ENCODE data around the gene PLCL1. TPM values are rescaled to one million over a fixed set of nuclear protein-coding genes. Genes with fewer than 3 reads are reported as not detected.

Gene PLCL1
- 13.6 TPM for total RNA-seq (ENCODE audit: unreplicated experiment)
- long read RNA-seq, full-length matches to known transcripts = 1 of 2 reads
- long read RNA-seq, partial matches to known transcripts = 0 of 2 reads
- long read RNA-seq, other reads (novel, unspliced or antisense) = 1 of 2 reads

DNA sequence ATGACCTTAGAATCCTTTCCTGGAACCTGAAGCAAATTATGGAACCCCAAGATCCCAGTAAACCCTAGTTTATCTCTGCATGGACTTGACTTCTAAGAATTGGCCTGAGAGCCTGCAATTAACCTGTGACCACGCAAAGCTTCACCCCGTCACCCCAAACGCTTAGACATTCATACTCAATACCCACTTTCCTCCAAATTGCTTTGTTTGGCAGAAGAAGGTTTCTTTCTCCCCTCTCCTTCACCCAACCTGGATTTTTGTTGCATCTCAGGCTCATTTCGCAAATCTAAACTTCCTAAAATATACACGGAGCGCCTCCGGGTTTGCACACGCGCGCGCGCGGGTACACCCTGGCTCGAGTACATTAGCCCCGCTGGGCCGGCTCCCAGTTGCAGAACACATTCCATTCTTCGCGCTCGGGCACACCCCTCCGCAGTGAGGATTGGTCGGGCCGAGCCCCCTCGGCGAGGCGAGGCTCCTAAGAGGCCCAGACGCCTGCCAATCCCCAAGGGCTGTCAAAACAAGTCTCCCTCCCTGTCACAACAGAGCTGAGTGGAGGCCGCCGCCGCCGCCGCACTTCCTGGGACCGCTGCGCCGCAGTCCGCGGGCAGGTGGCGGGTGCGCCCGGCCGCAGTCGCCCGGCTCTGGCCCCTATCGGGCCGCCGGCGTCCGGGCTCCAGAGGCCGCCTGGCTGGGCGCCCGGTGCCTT lies at the start of gene PLCL1:
Gene PLCL1, plus strand, starts transcription at position 545 of the 709 bp plus-strand sequence.
- no peak for TF ChIP-seq CTCF (IDR thresholded peaks at IDR 0.05; ENCODE audit: unreplicated experiment)
- H3K36me3 Mint-ChIP-seq (ENCODE audit: low read depth, unreplicated experiment) = no peaks in the 10 kb centered on the region
- peak within 1 kb of the TSS; percentile 94 for H3K4me3 Mint-ChIP-seq (ENCODE audit: unreplicated experiment)
- DNase-seq (ENCODE audit: low spot score) = peak; percentile 91
- H3K27ac Mint-ChIP-seq (ENCODE audit: unreplicated experiment) = peak within 1 kb of the TSS; percentile 75
- no peaks in the 10 kb centered on the region for H3K9me3 Mint-ChIP-seq (ENCODE audit: unreplicated experiment)
- peaks cover 34% of the 10 kb centered on the region for H3K4me1 Mint-ChIP-seq (ENCODE audit: unreplicated experiment)
- peaks cover 6% of the 10 kb centered on the region for H3K27me3 Mint-ChIP-seq (ENCODE audit: unreplicated experiment)

DNA sequence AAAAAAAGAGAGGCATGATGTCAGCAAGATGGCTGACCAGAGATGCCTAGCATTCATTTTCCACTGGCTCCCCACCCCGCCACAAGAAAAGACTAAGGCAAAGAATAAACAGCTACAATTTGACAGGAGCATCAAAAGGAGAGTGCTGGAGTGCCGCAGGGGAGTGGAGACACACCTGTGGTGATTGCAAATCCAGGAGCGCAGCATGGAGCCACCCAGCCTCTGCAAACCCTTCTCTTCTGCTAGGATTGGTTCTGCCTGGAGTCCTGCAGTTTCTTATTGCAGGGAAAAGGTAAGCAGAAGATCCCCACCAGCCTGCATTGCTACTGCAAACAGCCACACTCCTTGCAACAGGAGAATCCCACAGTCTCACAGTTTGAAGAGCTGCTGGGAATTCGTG lies 45.4 kb upstream of the PLCL1 start:
- no peak for DNase-seq (ENCODE audit: low spot score)
- no peak for TF ChIP-seq CTCF (IDR thresholded peaks at IDR 0.05; ENCODE audit: unreplicated experiment)
- Mint-ChIP-seq H3K9me3 (ENCODE audit: unreplicated experiment) (no peaks in the 10 kb centered on the region), H3K36me3 (ENCODE audit: low read depth, unreplicated experiment) (peaks cover 9% of the 10 kb centered on the region), H3K4me3 (ENCODE audit: unreplicated experiment) (no peak overlapping the region), H3K4me1 (ENCODE audit: unreplicated experiment) (no peaks in the 10 kb centered on the region), H3K27ac (ENCODE audit: unreplicated experiment) (no peak overlapping the region), H3K27me3 (ENCODE audit: unreplicated experiment) (peaks cover 4% of the 10 kb centered on the region)

DNA sequence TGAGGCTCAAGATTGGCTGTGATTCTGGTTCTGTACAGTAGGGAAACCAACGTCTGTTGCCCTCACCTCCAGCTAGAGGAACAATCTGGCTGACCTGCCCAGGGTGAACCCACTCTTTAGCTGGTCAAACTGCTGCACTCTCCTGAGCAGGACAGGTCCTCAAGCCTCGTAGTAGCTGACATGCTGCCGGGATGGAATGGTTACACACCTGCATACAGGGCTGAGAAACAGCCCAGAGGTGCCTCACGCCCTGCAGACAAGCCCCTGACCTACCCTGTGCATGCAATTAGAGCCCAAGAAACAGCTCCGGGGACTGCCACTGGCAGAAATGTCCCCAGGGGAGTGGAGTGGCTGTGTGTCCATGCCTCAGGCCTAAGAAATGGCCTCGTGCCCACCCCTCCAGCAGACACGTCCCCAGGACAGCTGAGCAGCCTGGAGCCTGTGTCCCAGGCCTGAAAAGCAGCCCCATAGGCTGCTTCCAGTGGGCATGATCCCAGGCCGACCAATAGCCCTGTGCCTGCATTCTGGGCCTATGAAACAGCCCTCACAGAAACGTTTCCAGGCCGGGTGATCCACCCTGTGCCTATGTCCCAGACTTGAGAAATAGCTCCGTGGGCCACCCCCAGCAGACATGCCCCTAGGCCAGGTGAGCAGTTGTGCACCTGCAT lies 44.6 kb upstream of the PLCL1 start:
- no peak for DNase-seq (ENCODE audit: low spot score)
- H3K9me3 Mint-ChIP-seq (ENCODE audit: unreplicated experiment) = no peaks in the 10 kb centered on the region
- H3K4me1 Mint-ChIP-seq (ENCODE audit: unreplicated experiment) = no peaks in the 10 kb centered on the region
- H3K4me3 Mint-ChIP-seq (ENCODE audit: unreplicated experiment) = no peak overlapping the region
- peaks cover 4% of the 10 kb centered on the region for H3K27me3 Mint-ChIP-seq (ENCODE audit: unreplicated experiment)
- peaks cover 9% of the 10 kb centered on the region for H3K36me3 Mint-ChIP-seq (ENCODE audit: low read depth, unreplicated experiment)
- no peak for TF ChIP-seq CTCF (IDR thresholded peaks at IDR 0.05; ENCODE audit: unreplicated experiment)
- H3K27ac Mint-ChIP-seq (ENCODE audit: unreplicated experiment) = no peak overlapping the region

DNA sequence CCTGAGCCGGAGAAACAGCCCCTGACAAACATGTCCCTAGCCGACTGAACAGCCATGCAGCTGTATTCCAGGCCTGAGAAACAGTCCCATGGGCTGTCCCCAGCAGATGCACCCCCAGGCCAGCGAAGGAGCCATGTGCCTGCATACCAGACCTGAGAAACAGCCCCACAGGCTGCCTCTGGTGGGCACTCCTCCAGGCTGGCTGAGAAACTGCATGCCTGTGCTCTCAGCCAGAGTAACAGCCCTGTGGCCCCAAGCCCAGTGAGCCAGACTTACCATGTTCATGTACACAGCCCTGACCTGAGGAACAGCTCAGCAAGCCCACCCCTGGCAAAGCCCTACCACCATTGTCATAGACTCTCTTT lies 44.1 kb upstream of the PLCL1 start:
- no peaks in the 10 kb centered on the region for H3K4me1 Mint-ChIP-seq (ENCODE audit: unreplicated experiment)
- no peak overlapping the region for H3K4me3 Mint-ChIP-seq (ENCODE audit: unreplicated experiment)
- no peak overlapping the region for H3K27ac Mint-ChIP-seq (ENCODE audit: unreplicated experiment)
- TF ChIP-seq CTCF (IDR thresholded peaks at IDR 0.05; ENCODE audit: unreplicated experiment) = no peak
- peaks cover 9% of the 10 kb centered on the region for H3K36me3 Mint-ChIP-seq (ENCODE audit: low read depth, unreplicated experiment)
- H3K9me3 Mint-ChIP-seq (ENCODE audit: unreplicated experiment) = no peaks in the 10 kb centered on the region
- DNase-seq (ENCODE audit: low spot score) = no peak
- H3K27me3 Mint-ChIP-seq (ENCODE audit: unreplicated experiment) = peaks cover 3% of the 10 kb centered on the region
